ENCODE results near the gene CD48.

DNA sequence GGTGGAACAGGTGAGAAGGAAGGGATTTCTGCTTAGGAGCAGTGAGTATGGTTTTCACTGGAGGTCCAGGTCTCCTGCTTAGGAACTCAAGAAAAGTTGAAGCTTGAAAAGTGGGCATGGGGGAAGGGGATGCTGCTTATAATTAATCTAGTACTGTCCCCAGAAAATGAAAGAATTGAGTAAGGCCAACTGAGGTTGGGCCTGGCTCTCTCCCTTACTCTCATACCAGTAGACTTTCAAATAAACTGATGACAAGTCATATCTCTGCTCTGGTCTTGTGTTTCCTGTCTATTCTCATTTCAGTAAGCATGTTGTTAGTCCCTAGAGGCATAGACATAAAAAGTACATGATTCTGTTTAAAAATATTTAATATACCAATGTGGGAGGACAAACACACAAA, 26.4 kb downstream of the CD48 start:
- TF ChIP-seq, protein P1, sequence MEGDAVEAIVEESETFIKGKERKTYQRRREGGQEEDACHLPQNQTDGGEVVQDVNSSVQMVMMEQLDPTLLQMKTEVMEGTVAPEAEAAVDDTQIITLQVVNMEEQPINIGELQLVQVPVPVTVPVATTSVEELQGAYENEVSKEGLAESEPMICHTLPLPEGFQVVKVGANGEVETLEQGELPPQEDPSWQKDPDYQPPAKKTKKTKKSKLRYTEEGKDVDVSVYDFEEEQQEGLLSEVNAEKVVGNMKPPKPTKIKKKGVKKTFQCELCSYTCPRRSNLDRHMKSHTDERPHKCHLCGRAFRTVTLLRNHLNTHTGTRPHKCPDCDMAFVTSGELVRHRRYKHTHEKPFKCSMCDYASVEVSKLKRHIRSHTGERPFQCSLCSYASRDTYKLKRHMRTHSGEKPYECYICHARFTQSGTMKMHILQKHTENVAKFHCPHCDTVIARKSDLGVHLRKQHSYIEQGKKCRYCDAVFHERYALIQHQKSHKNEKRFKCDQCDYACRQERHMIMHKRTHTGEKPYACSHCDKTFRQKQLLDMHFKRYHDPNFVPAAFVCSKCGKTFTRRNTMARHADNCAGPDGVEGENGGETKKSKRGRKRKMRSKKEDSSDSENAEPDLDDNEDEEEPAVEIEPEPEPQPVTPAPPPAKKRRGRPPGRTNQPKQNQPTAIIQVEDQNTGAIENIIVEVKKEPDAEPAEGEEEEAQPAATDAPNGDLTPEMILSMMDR (IDR thresholded peaks at IDR 0.05; ENCODE audit: low read depth, low read length, poor library complexity, severe bottlenecking): no peak
- TF ChIP-seq EZH2phosphoT487 (IDR thresholded peaks at IDR 0.05; ENCODE audit: borderline replicate concordance, low read length): no peak

Measured in DOHH2 (cell line).